ENCODE results near the gene REG4. TPM values are rescaled to one million over a fixed set of nuclear protein-coding genes. Genes with fewer than 3 reads are reported as not detected.

Gene REG4
- total RNA-seq, 1 donor, result not detected

DNA sequence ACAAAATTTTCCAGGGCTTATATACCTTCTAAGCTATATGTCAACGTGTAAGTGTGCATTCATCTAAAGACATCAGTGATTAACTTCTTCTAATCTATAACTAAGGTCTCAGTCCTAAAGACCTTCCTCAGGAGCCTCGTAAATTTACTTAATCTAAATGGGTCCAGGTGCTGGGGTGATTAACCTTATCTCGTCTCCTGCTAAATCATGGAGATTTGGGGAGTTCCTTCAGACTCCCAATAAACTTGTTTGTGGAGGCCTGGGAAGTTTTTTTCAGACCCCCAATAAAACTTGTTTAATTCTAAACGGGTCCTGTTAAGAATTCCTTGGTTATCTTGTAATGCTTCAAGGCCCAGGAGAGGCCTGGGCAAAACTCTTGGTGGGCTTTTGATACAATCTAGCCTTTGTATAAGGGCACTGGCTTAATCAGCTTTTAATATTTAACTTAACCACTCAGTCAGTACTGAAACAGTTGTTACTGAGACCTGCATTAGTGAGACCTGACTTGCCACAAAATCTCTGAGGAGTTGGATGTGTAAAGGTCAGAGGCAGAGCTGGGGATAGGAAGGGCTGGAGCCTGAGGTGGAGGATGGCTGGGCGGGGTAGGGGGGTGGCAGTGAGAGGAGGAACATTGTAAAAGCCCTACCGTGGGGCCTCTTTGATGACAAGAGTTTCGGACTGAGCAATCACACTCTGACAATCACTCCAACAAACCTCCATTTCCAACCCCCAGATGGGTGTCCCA lies 36.3 kb downstream of the REG4 start:
- TF ChIP-seq, protein P1, sequence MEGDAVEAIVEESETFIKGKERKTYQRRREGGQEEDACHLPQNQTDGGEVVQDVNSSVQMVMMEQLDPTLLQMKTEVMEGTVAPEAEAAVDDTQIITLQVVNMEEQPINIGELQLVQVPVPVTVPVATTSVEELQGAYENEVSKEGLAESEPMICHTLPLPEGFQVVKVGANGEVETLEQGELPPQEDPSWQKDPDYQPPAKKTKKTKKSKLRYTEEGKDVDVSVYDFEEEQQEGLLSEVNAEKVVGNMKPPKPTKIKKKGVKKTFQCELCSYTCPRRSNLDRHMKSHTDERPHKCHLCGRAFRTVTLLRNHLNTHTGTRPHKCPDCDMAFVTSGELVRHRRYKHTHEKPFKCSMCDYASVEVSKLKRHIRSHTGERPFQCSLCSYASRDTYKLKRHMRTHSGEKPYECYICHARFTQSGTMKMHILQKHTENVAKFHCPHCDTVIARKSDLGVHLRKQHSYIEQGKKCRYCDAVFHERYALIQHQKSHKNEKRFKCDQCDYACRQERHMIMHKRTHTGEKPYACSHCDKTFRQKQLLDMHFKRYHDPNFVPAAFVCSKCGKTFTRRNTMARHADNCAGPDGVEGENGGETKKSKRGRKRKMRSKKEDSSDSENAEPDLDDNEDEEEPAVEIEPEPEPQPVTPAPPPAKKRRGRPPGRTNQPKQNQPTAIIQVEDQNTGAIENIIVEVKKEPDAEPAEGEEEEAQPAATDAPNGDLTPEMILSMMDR (IDR thresholded peaks at IDR 0.05; ENCODE audit: insufficient read depth, low read length), result no peak
- H3K4me3 ChIP-seq (ENCODE audit: low read depth, low read length), result no peak overlapping the region
- no peak for DNase-seq (ENCODE audit: low read depth)

DNA sequence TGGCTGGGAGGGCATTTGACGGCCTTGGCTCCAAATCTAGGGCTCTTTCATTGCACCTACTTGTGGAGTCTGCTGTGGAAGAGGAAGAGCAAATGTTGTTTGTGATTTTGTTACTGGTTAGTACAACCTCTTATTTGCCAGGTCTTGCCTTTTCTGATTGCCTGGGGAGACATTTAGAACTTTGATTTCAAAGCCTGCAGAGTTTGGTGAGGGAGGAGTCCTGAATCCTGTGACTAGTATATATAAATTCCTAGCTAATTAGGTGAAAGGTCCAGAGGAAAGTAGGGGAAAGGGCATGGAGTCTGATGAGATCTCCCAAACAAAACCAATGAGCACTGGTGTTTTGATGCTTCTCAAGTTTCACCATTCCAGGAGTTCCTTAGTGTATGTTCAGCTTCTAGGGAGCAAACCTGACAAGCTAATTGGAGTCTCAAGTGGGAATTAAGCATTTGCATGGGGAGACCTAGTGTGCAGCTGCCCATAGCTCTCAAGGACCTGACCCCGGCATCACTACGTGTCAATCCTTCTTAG lies 37.5 kb downstream of the REG4 start:
- H3K4me3 ChIP-seq (ENCODE audit: low read depth, low read length), result no peak overlapping the region
- no peak for DNase-seq (ENCODE audit: low read depth)
- TF ChIP-seq, protein P1 (IDR thresholded peaks at IDR 0.05; ENCODE audit: insufficient read depth, low read length), result no peak

DNA sequence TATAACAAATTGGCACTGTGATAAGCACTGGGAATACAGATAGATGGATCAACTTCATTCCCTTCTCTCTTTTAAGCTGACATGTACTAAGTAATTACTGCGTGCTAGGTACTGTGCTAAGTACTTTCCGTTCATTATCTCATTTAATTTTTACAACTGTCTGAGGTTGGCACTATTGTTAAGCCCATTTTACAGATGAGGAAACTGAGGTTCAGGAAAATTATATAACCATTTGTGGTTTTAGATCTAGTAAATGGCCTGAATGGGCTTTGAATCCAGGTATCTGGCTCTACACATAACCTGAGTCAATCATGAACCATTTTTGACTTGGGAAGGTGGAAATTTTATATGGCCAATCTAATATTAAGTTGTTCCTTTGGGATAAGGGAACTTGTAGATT lies 39.0 kb downstream of the REG4 start:
- TF ChIP-seq, protein P1 (IDR thresholded peaks at IDR 0.05; ENCODE audit: insufficient read depth, low read length), result no peak
- no peak for DNase-seq (ENCODE audit: low read depth)

DNA sequence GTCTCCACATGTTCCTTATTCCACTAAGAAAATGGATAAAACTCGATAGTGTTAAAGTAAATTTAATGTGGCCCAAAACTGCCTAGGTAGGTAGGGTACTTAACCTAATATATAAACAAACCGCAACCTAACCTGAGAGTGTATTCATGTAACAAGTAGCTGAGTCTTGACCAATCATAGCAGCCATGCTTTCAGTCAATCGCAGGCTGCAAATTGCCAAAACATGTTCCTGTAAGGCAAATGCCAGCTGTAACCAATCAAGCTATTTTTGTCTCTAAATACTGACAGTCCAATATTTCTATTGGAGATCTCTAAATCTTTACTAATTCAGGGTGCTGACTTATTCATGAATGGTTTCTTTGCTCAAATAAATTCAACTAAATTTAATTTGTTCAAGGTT lies 39.5 kb downstream of the REG4 start:
- H3K4me3 ChIP-seq (ENCODE audit: low read depth, low read length), result no peak overlapping the region
- TF ChIP-seq, protein P1 (IDR thresholded peaks at IDR 0.05; ENCODE audit: insufficient read depth, low read length), result no peak
- no peak for DNase-seq (ENCODE audit: low read depth)

More for the DNA sequence above, 39.0 kb downstream of the REG4 start:
- H3K4me3 ChIP-seq (ENCODE audit: low read depth, low read length), result no peak overlapping the region

DNA sequence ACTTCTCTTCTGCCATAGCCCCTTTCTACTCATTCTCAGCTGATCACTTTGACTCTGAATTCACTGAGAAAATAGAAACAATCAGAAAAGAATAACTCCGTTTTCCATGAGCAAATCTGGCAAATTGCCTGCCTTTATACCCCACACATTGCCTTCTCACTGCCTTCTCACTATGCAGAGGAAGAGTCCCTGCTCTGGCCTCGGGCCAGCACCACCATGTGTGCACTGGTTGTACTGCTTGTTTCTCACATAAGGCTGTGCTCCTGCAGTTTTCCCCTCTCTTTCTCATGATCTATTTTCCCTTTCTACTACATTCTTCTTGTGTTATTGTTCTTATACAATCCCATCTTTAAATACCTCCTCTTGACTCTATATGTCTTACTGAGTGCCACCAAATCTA lies 40.2 kb downstream of the REG4 start:
- H3K4me3 ChIP-seq (ENCODE audit: low read depth, low read length), result no peak overlapping the region
- TF ChIP-seq, protein P1 (IDR thresholded peaks at IDR 0.05; ENCODE audit: insufficient read depth, low read length), result no peak
- no peak for DNase-seq (ENCODE audit: low read depth)

DNA sequence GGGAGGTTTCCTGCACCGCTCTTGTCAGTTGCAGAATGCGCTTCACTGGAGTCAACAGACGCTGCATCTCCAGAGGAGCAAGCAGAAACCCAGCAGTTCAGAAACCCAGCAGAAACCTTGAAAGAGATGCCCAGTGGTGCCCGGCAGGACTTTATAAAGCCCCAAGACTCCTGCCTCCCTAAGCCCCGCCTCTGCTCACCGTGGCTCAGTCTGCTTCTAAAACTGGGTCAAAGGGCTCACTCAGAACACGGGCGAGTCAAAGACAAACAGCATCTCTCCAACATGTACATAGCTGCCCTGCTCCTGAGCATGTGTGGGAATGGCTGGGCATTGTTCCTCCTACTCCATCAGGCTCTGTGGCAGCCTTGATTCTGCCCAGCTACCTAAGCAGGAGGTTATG lies 42.5 kb downstream of the REG4 start, which contains the start of gene HMGCS2:
Gene HMGCS2, minus strand, starts transcription at position 128 of the 400 bp plus-strand sequence. Its CDS starts 61 bp downstream, at position 67.
- no peak for DNase-seq (ENCODE audit: low read depth)
- TF ChIP-seq, protein P1 (IDR thresholded peaks at IDR 0.05; ENCODE audit: insufficient read depth, low read length), result no peak
- no peak within 1 kb of the TSS for H3K4me3 ChIP-seq (ENCODE audit: low read depth, low read length)
